CD4-positive, alpha-beta T cell treated with Interleukin-10 for 1 hour (primary cell): ENCODE data around the gene SLC22A17.

ENCODE experiments used
- DNase-seq: peaks from one replicate; pipeline ENCODE4 v3.0.0-alpha.2; 2020

Gene SLC22A17

DNA sequence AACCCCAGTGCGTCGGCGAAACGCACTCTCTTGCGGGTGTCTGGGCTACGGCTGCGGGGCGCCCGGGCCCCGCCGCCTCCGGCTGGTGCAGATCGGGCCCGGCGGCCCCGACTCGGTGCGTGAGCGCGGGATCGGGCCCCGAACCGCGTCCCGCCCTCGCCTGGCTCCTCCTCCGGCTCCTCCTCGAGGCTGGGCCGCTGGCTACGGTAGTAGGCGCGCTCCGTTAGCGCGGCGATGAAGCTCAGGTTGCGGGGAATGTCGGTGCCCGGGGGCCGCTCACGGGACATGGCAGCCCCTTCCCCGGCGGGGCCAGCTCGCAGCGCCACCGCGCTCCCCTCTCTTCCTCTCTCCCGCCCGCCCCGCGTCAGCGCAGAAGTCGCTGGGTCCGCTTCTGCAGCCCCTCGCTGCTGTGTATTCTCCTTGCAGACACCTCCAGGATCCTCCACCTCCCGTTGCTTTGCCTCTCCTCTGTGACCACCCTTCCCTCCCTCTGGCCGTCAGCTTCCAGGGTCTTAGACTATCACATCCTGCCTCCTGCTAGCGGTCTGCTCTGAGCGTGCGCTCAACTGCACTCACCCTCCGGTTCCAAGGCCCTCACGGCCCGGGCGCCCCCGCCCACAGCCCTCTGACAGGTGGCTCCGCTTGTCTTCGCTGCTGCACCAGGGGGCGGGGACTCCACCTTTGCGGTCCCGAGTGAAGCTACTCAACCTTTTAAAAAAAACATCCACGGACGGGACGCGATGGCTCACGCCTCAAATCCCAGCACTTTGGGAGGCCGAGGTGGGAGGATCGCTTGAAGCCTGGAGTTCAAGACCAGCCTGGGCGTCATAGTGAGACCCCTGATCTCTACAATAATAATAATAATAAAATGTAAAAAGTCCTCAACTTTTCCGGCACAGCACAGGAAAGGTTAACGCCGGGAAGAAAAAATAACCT lies 50.1 kb downstream of the SLC22A17 start, which contains the start of gene PPP1R3E:
PPP1R3E (minus strand) TSS at position 570 of the 936 bp plus-strand sequence; CDS start at position 287, 283 bp downstream.
- peak; percentile 88 for DNase-seq

- DNase-seq = no peak
Observed at GRCh38 chr14:23301969-23302289, 50.8 kb downstream of the SLC22A17 start.

DNA sequence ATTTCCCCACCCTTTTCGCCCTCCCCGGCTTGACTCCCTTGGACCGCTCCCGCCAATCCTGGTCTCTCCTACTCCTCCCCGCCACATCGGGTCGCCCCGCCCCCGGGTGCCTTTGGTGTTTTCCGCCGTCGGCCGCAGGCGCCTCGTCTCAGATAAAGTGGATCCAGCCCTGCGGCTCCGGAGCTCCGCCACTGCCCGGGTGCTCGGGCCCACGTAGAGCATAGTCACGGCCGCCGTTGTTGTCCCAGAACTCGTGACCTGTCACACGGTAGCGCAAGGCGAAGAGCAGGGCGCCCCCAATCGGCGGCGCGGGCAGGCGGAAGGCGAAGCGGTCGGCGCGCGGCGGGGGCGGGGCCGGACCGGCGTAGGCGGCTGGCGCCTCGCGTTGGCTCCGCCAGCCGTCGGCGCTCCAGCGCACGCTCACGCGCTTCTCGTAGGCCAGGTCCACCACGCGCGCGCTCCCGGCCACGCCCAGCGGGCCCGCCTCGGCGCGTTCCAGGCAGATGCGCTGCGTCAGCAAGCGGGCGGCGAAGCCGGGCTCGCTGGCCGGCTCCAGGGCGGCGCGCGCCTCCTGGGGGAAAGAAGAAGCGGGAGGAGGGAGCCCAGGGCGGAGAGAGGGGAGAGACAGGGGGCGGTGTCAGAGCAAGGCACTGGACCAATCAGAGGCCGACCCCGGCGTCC lies 51.3 kb downstream of the SLC22A17 start:
- DNase-seq = peak; percentile 97

- no peak for DNase-seq
Observed at GRCh38 chr14:23300687-23301223, 51.9 kb downstream of the SLC22A17 start.

DNA sequence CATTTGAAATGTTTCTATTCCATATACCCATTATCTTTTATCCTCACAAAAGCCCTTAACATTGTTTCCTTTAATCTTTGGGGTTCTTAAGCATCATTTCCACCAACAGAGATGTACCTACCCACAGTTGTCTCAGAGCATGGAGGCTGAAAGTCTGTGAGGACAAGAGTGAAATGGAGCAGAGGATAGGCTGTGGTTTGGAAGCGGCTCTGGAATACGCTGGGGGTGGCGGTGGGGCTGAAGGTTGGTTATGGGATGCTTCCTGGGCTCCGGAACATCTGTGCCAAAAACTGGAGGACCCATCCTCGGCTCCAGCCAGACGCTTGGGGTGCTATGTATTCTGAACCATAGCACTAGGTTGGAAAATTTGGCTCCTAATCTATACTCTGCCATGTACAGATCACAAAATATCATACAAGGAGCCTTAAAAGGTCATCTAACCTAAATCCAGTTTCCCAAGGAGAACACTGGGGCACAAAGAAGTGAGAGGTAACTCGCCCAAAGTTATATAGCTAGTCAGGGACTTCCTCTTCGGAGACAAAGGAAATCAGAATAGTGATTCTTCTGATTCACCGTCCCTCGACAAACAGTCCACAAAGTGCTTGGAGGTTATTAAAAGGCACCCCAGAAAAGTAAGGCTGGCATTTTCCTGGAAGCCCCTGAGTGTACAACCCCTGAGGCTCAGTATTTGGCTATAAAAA lies 52.6 kb downstream of the SLC22A17 start:
- no peak for DNase-seq

- DNase-seq = peak; percentile 51
Observed at GRCh38 chr14:23299211-23299957, 53.3 kb downstream of the SLC22A17 start.

GRCh38 chr14:23297611-23298277 lies 54.9 kb downstream of the SLC22A17 start:
- no peak for DNase-seq

- no peak for DNase-seq
Observed at GRCh38 chr14:23297096-23297495, 55.6 kb downstream of the SLC22A17 start.
